Measurements from ENCODE around the gene PTGIS. TPM values are rescaled to one million over a fixed set of nuclear protein-coding genes. Genes with fewer than 3 reads are reported as not detected.

The PTGIS gene
- total and polyA plus RNA-seq, 2 of the 4 experiments (the other 2 are of a cell fraction), result 1.6 to 2.6 TPM

DNA sequence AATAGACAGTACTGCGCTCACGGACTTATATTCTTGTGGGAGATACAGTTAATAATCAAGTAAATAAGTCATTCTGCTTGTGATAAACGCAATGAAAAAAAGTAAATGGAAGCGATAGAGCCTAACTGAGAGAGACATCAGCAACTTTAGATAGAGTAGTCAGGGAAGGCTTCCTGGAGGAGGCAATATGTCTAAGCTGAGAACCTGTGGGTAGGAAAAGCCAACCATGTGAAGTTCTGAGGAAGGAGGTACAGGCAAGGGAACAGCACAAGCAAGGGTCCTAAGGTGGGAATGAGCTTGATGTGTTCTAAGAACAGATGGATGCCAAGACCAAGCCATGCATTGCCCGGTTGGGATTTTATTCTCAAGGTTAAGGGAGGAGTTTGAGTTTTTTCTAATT is 78.2 kb downstream of the PTGIS start:
- TF ChIP-seq CHD1 (IDR thresholded peaks at IDR 0.05; ENCODE audit: low read depth, low read length) (no peak), FOS (IDR thresholded peaks at IDR 0.05; ENCODE audit: low read depth, low read length) (no peak)
- Histone ChIP-seq H3K9me3 (ENCODE audit: control insufficient read depth, insufficient read depth, low read length) (0 out of 2 replicates have a peak, but pooled peaks cover 2% of the 10 kb centered on the region), H3K4ac (ENCODE audit: low read depth, low read length) (no peak overlapping the region), H3K79me1 (ENCODE audit: low read depth in 1 of 2, low read length in 2 of 2) (no peaks in the 10 kb centered on the region), H2BK120ac (ENCODE audit: low read depth, low read length) (no peak overlapping the region), H2BK15ac (ENCODE audit: low read depth, low read length) (no peak overlapping the region), H2BK20ac (ENCODE audit: low read depth, low read length) (no peak overlapping the region), H3K4me1 (ENCODE audit: control insufficient read depth, insufficient read depth, low read length) (no peaks in the 10 kb centered on the region), H4K20me1 (ENCODE audit: insufficient read depth, low read length) (no peaks in the 10 kb centered on the region), H2AK9ac (replicated peaks; ENCODE audit: low read depth, low read length, poor library complexity) (no peak overlapping the region), H3K4me2 (ENCODE audit: low read depth, low read length) (no peak overlapping the region), H3K27ac (ENCODE audit: insufficient read depth, low read length) (no peak overlapping the region), H4K8ac (ENCODE audit: low read depth in 2 of 2, low read length in 2 of 2) (no peak overlapping the region), H3K36me3 (ENCODE audit: control insufficient read depth, insufficient read depth, low read length) (no peaks in the 10 kb centered on the region), H3K4me3 (ENCODE audit: insufficient read depth, low read depth, low read length) (no peak overlapping the region), H3K56ac (ENCODE audit: extremely low read depth, insufficient read depth, low read length) (no peak overlapping the region), H3K23ac (ENCODE audit: low read depth, low read length) (no peak overlapping the region), H3K18ac (ENCODE audit: low read depth, low read length) (no peak overlapping the region), H3K27me3 (ENCODE audit: control insufficient read depth, insufficient read depth, low read length) (peaks cover 35% of the 10 kb centered on the region), H3K14ac (replicated peaks; ENCODE audit: low read depth, low read length) (no peak overlapping the region), H2BK5ac (ENCODE audit: low read depth, low read length, poor library complexity, severe bottlenecking) (no peak overlapping the region), H2AFZ (replicated peaks; ENCODE audit: low read length, poor library complexity) (no peak overlapping the region), H3K9ac (ENCODE audit: low read depth, low read length) (no peak overlapping the region), H3K9me1 (ENCODE audit: insufficient read depth, low read length) (no peaks in the 10 kb centered on the region), H2AK5ac (ENCODE audit: low read depth, low read length) (no peak overlapping the region), H4K5ac (ENCODE audit: low read depth, low read length) (no peak overlapping the region), H4K91ac (ENCODE audit: insufficient read depth, low read depth, low read length) (no peak overlapping the region)
- 86% methylated on average over 1 of the region's 5 CpGs; no CpG with 5 or more reads in 1 of the 2 experiments for WGBS, 2 experiments (ENCODE audit: extremely low coverage in 2 of 2, insufficient read length in 1 of 2)
- intact Hi-C loops (cut with micrococcal nuclease), result loop anchor here (10.0 kb wide), 1 partner anchor 105 kb away; no protein-coding TSS in a partner anchor
- in situ Hi-C loops (cut with MboI; ENCODE audit: low sequenced_read_pairs), result no loop called here
- BruUV-seq (replicated peaks), result no TSS peak
- ChIA-PET POLR2A (ENCODE audit: unreplicated experiment) (no interaction called here), CTCF (no interaction called here)
- ATAC-seq (ENCODE audit: low read depth) (no peak), DNase-seq (no peak)
- dilution Hi-C loops (cut with HindIII; ENCODE audit: low sequenced_read_pairs, unreplicated experiment), result no loop called here
